Endodermal cell (in vitro differentiated cells): ENCODE results near the gene ANKRD34C. TPM values are rescaled to one million over a fixed set of nuclear protein-coding genes. Genes with fewer than 3 reads are reported as not detected.

Experiments
- DNase-seq: peaks from one replicate; pipeline ENCODE4 v3.0.0-alpha.2; 2017
- H3K27ac ChIP-seq: 2 replicates; pipeline ENCODE4 v1.5.1; 2013; ENCODE audit warnings: mild to moderate bottlenecking, low read depth, low read length, moderate library complexity
- H3K27me3 ChIP-seq: 2 replicates; pipeline ENCODE4 v1.6.1; 2013; ENCODE audit warnings: mild to moderate bottlenecking, low read length, moderate library complexity; ENCODE audit not compliant: insufficient read depth, control insufficient read depth, poor library complexity, severe bottlenecking
- H3K36me3 ChIP-seq: 2 replicates; pipeline ENCODE4 v1.7.0; 2013; ENCODE audit warnings: mild to moderate bottlenecking, low read length, moderate library complexity; ENCODE audit not compliant: control insufficient read depth, insufficient read depth
- H3K4me1 ChIP-seq: one replicate; pipeline ENCODE4 v1.7.0; 2013; ENCODE audit warnings: low read length; ENCODE audit not compliant: control insufficient read depth, insufficient read depth
- H3K4me3 ChIP-seq: 2 replicates; pipeline ENCODE4 v1.5.1; 2013; ENCODE audit warnings: mild to moderate bottlenecking, low read length, moderate library complexity
- H3K9ac ChIP-seq: 2 replicates; pipeline ENCODE4 v1.6.1; 2013; ENCODE audit warnings: mild to moderate bottlenecking, low read length, moderate library complexity; ENCODE audit not compliant: poor library complexity, severe bottlenecking; ENCODE audit errors: extremely low read depth
- H3K9me3 ChIP-seq: 2 replicates; pipeline ENCODE4 v1.6.1; 2013; ENCODE audit warnings: mild to moderate bottlenecking, low read length, moderate library complexity; ENCODE audit not compliant: control insufficient read depth
- H3K27ac Mint-ChIP-seq: 2 replicates; pipeline ENCODE4 v1.8.0; 2020; ENCODE audit warnings: mixed read lengths
- H3K27me3 Mint-ChIP-seq: 2 replicates; pipeline ENCODE4 v1.8.0; 2021; ENCODE audit warnings: mild to moderate bottlenecking, mixed read lengths; ENCODE audit not compliant: insufficient read depth
- H3K36me3 Mint-ChIP-seq: 2 replicates; pipeline ENCODE4 v1.8.0; 2020; ENCODE audit warnings: low read depth, mixed read lengths
- H3K4me1 Mint-ChIP-seq: 2 replicates; pipeline ENCODE4 v1.8.0; 2020; ENCODE audit warnings: mixed read lengths
- H3K4me3 Mint-ChIP-seq: 2 replicates; pipeline ENCODE4 v1.8.0; 2020; ENCODE audit warnings: mild to moderate bottlenecking, moderate library complexity, mixed read lengths
- H3K9me3 Mint-ChIP-seq: 2 replicates; pipeline ENCODE4 v1.8.0; 2020; ENCODE audit warnings: mild to moderate bottlenecking, mixed read lengths
- CTCF ChIP-seq: fragments of 200-600 bp; sonication (generic); conservative IDR thresholded peaks from 2 replicates; pipeline ENCODE4 v1.5.0; 2021; ENCODE audit warnings: antibody characterized with exemption, mild to moderate bottlenecking
- WGBS, 2 experiments: methylation state at CpG; one replicate each; pipeline versions ENCODE4 v1.1.5 to v1.1.7; 2013; ENCODE audit warnings: missing lambda C conversion rate in 2 of 2, mixed read lengths in 1 of 2; ENCODE audit not compliant: insufficient coverage in 1 of 2, insufficient read length in 1 of 2; 5-methylcytosine and 5-hydroxymethylcytosine counted together
- total RNA-seq, 2 donors: library from RNA; stranded (reverse); fragmentation: NEBNext Ultra II Directional in 1 of 2; extraction: Animal tissue kit (Norgen Biotek cat#: 25700) in 1 of 2; gene quantifications; 2 replicates in 1 of 2; 3 replicates in 1 of 2; pipeline ENCODE4 v1.2.1, GENCODE V29; 2021

ANKRD34C gene
- total RNA-seq, 2 donors from 2014 or later, result not detected

GRCh38 chr15:79311901-79312553 lies 29.5 kb downstream of the ANKRD34C start:
- Histone ChIP-seq H3K9ac (peak overlapping the region; percentile 66), H3K4me3 (peak overlapping the region; percentile 88), H3K9me3 (no peaks in the 10 kb centered on the region), H3K36me3 (peaks cover 28% of the 10 kb centered on the region), H3K27me3 (peaks cover 35% of the 10 kb centered on the region), H3K4me1 (peaks cover 5% of the 10 kb centered on the region), H3K27ac (no peak overlapping the region)
- peaks cover 11% of the 10 kb centered on the region for H3K4me1 Mint-ChIP-seq
- peaks cover 34% of the 10 kb centered on the region for H3K27me3 Mint-ChIP-seq
- peak overlapping the region; percentile 71 for H3K4me3 Mint-ChIP-seq
- no peak for TF ChIP-seq CTCF
- no peak for DNase-seq
- H3K27ac Mint-ChIP-seq, result no peak overlapping the region
- peaks cover 39% of the 10 kb centered on the region for H3K36me3 Mint-ChIP-seq
- WGBS, 2 experiments, result 74 to 88% methylated on average over 5 to 8 of the region's 8 CpGs
- no peaks in the 10 kb centered on the region for H3K9me3 Mint-ChIP-seq

GRCh38 chr15:79314186-79314585 lies 31.7 kb downstream of the ANKRD34C start:
- Mint-ChIP-seq H3K27me3 (peaks cover 13% of the 10 kb centered on the region), H3K9me3 (peaks cover 6% of the 10 kb centered on the region), H3K27ac (no peak overlapping the region), H3K4me3 (no peak overlapping the region), H3K4me1 (peaks cover 11% of the 10 kb centered on the region), H3K36me3 (peaks cover 60% of the 10 kb centered on the region)
- peaks cover 49% of the 10 kb centered on the region for H3K36me3 ChIP-seq
- peaks cover 5% of the 10 kb centered on the region for H3K4me1 ChIP-seq
- H3K9ac ChIP-seq, result no peak overlapping the region
- WGBS, 2 experiments, result 83 to 100% methylated on average over 1 of the region's 1 CpG
- TF ChIP-seq CTCF, result no peak
- peaks cover 14% of the 10 kb centered on the region for H3K27me3 ChIP-seq
- no peaks in the 10 kb centered on the region for H3K9me3 ChIP-seq
- DNase-seq, result no peak
- no peak overlapping the region for H3K4me3 ChIP-seq
- no peak overlapping the region for H3K27ac ChIP-seq

GRCh38 chr15:79314811-79315210 lies 32.3 kb downstream of the ANKRD34C start:
- no peak for TF ChIP-seq CTCF
- Mint-ChIP-seq H3K27me3 (peaks cover 7% of the 10 kb centered on the region), H3K27ac (no peak overlapping the region), H3K9me3 (peaks cover 11% of the 10 kb centered on the region), H3K4me3 (no peak overlapping the region), H3K36me3 (peaks cover 67% of the 10 kb centered on the region), H3K4me1 (peaks cover 11% of the 10 kb centered on the region)
- 94 to 100% methylated on average over 6 of the region's 6 CpGs for WGBS, 2 experiments
- no peak for DNase-seq
- H3K4me3 ChIP-seq, result no peak overlapping the region
- H3K9me3 ChIP-seq, result no peaks in the 10 kb centered on the region
- H3K27me3 ChIP-seq, result peaks cover 8% of the 10 kb centered on the region
- no peak overlapping the region for H3K27ac ChIP-seq
- H3K4me1 ChIP-seq, result peaks cover 5% of the 10 kb centered on the region
- H3K36me3 ChIP-seq, result peaks cover 55% of the 10 kb centered on the region
- no peak overlapping the region for H3K9ac ChIP-seq
